ENCODE data around the gene OLIG2.

Gene OLIG2

DNA sequence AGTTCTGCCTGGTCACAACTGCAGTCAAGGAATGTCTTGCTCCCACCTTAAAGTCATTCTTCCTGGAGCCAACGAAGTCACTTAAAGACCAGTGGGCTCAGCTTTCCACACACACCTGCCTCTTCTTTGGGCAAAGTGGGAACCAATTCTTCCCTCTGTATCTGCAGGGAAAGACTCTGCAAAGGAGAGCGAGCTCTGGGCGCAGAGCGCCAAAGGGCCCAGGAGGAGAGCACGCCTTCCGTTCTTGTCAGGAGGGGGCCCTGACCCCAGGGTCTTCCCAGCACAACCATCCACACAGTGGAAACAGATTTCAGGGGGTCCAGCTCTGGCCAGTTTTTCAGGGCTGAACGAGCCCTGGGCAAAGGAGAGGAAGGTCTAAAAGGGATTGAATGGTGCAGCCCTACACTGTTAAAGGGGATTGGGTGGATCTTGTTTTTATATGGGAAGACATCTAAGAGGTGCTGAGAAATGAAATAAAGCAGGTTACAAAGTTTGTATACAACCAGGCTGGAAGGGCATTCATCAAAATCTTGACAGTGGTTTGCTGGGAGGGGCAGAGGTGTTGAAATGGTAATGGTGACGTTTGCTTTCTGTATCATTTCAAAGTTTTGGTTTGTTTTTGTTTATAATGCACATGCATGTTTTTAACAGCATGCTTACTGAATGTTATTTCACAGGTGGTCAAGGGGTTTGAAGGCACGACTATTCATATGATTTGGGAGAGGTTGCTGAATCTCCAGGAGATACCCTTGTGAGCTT is 6.8 kb upstream of the OLIG2 start:
- no peak for DNase-seq
- in situ Hi-C loops (cut with HindIII; ENCODE audit: low pct_ligation_motif_present, low pct_unique_long_range_greater_than_20kb, low sequenced_read_pairs): no loop called here

DNA sequence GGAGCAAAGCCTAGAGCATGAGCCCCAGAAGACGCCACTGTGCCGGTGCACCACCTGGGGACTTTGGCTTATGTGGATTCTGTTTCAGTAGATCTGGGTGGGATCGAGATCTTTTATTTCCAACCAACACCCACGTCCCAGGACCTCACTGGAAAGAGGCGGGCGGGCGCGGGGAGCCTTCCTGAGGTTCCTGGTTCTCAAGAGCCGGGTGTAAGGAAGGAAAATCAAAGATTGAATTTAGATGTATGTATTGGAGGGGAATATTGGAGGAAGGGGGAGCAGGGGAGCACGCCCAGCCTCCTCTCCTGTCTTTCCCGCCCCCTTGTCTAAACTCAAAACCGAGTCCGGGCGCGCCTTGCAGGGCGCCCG is 6.2 kb upstream of the OLIG2 start:
- in situ Hi-C loops (cut with HindIII; ENCODE audit: low pct_ligation_motif_present, low pct_unique_long_range_greater_than_20kb, low sequenced_read_pairs): no loop called here
- DNase-seq: no peak

DNA sequence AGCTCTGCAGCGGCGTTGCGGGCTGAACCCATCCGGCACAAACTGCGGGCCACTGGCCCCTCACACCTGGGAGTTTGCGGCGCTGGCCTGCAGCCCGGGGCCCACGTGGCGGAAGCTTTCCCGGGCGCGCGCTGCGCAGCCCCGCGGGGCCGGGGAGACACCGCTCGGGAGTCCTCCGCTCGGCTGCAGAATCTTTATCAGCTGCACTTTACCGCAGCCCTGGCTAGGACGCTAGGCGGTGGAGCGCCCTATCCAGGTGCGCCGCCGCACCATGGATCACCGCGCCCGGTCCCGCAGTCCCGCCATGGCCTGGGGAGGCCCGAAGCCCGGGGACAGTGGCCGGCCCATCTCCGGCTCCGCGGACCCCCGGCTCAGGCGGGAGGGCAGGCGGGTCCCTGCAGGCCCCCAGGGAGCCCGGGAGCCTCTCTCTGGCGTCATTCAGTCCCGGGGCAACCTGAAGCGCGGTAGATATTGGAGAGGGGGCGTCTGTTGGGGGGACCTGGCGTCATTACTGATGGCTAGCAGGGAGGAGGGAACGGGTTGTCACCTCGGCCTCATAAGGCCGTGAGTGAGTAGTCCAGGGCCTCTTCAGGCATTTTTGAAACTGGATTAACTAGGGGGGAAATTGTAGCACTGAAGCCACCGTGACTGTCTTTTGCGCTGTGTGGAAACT is 5.7 kb upstream of the OLIG2 start:
- in situ Hi-C loops (cut with HindIII; ENCODE audit: low pct_ligation_motif_present, low pct_unique_long_range_greater_than_20kb, low sequenced_read_pairs): no loop called here
- DNase-seq: no peak

DNA sequence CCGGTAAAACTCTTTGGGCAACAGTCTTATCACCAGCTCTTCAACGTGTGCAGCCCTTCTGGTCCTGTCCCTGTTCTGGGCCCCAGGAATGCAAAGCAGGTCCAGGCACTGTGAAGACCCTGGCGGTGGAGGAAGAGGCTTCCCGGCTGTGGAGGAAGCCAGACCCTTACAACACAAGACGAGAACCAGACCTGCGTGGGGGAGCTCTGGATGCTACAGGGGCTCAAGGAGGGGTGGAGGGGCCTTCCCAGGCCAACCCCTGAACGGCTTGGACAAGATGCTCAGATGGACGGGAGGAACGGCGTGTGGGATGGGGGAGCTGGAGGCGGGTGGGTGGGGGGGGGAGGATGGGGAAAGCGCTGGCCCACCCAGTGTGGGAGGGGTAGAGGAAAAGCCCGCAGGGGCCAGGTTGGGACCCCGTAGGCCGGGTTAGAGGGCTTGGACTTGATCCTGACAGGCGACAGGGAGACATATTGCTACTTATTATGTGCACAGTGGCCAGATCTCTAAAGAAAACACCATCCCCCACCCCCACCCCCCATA is 5.1 kb upstream of the OLIG2 start:
- no peak for DNase-seq
- in situ Hi-C loops (cut with HindIII; ENCODE audit: low pct_ligation_motif_present, low pct_unique_long_range_greater_than_20kb, low sequenced_read_pairs): no loop called here

DNA sequence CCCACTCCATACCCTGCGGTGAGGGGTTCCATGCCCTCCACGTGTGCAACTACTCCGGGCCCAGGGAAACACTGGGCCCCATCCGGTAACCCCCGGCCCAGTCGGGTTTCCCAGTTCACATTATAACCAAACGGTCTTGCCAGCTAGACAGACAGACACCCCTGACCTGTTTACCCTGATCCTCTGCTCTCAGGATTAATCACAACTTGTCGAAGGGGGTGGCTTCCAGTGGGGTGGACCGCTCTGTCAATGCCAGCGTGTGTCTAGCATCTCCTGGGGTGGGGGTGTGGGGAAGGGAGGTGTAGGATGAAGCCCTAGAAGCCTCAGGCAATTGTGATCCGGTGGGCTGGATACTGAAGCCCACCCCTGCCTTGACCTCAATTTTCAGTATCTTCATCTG is 4.6 kb upstream of the OLIG2 start:
- no peak for DNase-seq
- in situ Hi-C loops (cut with HindIII; ENCODE audit: low pct_ligation_motif_present, low pct_unique_long_range_greater_than_20kb, low sequenced_read_pairs): no loop called here

DNA sequence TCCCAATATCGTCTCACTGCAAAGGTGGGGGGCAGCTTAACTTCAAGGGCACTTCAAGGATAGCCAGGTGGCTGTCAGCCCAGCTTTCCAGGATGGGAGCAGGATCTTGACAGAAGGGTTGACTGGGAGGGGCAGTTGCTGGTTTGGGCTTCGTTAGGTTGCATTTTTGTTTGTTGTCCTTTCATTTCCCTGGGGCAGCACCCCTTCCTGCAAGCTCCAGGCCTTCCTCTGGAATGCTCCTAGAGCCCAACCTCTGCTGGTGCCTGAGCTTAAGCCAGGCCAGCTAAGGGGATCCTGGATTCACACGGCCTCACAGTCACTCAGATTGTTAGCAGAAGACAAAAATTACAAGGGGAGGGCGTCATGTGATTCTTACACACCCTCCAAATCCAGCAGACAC is 4.1 kb upstream of the OLIG2 start:
- no peak for DNase-seq
- in situ Hi-C loops (cut with HindIII; ENCODE audit: low pct_ligation_motif_present, low pct_unique_long_range_greater_than_20kb, low sequenced_read_pairs): no loop called here

DNA sequence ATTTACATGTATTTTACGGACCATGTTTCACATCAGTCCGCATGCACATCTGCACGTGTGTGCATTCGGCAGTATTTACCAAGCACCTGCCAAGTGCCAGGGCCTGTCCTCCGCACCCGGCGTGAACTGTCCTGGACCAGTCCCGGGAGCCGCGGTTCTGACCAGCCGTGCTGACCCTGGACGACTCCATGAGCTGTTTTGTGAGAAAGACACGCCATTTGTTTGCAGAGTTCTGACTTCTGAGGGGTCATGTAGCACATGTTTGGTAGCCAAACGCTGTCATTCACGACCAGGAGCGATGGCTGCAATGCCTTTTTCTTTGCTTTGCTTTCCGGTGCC is 3.3 kb upstream of the OLIG2 start:
- in situ Hi-C loops (cut with HindIII; ENCODE audit: low pct_ligation_motif_present, low pct_unique_long_range_greater_than_20kb, low sequenced_read_pairs): no loop called here
- no peak for DNase-seq

DNA sequence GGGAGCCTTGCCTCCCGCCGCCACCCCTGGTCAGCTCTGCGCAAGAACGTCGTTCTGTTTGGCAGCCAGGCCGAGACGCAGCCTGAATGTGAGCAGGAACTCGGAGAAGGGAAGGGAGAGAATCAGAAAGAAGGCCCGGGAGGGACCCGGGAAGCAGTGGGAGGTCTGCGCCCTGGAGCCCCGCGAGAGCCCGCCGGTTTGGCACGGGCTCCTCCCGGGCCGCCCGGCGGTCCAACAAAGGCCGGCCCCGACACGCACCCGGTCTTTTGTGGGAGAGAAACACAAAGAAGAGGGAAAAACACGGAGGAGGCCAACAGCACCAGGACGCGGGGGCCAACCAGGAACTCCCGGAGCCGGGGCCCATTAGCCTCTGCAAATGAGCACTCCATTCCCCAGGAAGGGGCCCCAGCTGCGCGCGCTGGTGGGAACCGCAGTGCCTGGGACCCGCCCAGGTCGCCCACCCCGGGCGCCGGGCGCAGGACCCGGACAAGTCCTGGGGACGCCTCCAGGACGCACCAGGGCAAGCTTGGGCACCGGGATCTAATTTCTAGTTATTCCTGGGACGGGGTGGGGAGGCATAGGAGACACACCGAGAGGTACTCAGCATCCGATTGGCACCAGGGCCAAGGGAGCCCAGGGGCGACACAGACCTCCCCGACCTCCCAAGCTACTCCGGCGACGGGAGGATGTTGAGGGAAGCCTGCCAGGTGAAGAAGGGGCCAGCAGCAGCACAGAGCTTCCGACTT is 2.7 kb upstream of the OLIG2 start:
- no peak for DNase-seq
- in situ Hi-C loops (cut with HindIII; ENCODE audit: low pct_ligation_motif_present, low pct_unique_long_range_greater_than_20kb, low sequenced_read_pairs): no loop called here

DNA sequence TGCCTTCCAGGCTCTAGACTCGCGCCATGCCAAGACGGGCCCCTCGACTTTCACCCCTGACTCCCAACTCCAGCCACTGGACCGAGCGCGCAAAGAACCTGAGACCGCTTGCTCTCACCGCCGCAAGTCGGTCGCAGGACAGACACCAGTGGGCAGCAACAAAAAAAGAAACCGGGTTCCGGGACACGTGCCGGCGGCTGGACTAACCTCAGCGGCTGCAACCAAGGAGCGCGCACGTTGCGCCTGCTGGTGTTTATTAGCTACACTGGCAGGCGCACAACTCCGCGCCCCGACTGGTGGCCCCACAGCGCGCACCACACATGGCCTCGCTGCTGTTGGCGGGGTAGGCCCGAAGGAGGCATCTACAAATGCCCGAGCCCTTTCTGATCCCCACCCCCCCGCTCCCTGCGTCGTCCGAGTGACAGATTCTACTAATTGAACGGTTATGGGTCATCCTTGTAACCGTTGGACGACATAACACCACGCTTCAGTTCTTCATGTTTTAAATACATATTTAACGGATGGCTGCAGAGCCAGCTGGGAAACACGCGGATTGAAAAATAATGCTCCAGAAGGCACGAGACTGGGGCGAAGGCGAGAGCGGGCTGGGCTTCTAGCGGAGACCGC is 2.0 kb upstream of the OLIG2 start:
- in situ Hi-C loops (cut with HindIII; ENCODE audit: low pct_ligation_motif_present, low pct_unique_long_range_greater_than_20kb, low sequenced_read_pairs): no loop called here
- no peak for DNase-seq

DNA sequence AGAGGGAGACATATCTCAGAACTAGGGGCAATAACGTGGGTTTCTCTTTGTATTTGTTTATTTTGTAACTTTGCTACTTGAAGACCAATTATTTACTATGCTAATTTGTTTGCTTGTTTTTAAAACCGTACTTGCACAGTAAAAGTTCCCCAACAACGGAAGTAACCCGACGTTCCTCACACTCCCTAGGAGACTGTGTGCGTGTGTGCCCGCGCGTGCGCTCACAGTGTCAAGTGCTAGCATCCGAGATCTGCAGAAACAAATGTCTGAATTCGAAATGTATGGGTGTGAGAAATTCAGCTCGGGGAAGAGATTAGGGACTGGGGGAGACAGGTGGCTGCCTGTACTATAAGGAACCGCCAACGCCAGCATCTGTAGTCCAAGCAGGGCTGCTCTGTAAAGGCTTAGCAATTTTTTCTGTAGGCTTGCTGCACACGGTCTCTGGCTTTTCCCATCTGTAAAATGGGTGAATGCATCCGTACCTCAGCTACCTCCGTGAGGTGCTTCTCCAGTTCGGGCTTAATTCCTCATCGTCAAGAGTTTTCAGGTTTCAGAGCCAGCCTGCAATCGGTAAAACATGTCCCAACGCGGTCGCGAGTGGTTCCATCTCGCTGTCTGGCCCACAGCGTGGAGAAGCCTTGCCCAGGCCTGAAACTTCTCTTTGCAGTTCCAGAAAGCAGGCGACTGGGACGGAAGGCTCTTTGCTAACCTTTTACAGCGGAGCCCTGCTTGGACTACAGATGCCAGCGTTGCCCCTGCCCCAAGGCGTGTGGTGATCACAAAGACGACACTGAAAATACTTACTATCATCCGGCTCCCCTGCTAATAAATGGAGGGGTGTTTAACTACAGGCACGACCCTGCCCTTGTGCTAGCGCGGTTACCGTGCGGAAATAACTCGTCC is 1.3 kb upstream of the OLIG2 start:
- no peak for DNase-seq
- in situ Hi-C loops (cut with HindIII; ENCODE audit: low pct_ligation_motif_present, low pct_unique_long_range_greater_than_20kb, low sequenced_read_pairs): no loop called here

DNA sequence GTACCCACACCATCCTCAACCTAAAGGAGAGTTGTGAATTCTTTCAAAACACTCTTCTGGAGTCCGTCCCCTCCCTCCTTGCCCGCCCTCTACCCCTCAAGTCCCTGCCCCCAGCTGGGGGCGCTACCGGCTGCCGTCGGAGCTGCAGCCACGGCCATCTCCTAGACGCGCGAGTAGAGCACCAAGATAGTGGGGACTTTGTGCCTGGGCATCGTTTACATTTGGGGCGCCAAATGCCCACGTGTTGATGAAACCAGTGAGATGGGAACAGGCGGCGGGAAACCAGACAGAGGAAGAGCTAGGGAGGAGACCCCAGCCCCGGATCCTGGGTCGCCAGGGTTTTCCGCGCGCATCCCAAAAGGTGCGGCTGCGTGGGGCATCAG is 638 bp upstream of the OLIG2 start:
- in situ Hi-C loops (cut with HindIII; ENCODE audit: low pct_ligation_motif_present, low pct_unique_long_range_greater_than_20kb, low sequenced_read_pairs): no loop called here
- no peak for DNase-seq

DNA sequence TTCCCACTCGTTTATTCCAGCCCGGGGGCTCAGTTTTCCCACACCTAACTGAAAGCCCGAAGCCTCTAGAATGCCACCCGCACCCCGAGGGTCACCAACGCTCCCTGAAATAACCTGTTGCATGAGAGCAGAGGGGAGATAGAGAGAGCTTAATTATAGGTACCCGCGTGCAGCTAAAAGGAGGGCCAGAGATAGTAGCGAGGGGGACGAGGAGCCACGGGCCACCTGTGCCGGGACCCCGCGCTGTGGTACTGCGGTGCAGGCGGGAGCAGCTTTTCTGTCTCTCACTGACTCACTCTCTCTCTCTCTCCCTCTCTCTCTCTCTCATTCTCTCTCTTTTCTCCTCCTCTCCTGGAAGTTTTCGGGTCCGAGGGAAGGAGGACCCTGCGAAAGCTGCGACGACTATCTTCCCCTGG is 716 bp downstream of the OLIG2 start:
- in situ Hi-C loops (cut with HindIII; ENCODE audit: low pct_ligation_motif_present, low pct_unique_long_range_greater_than_20kb, low sequenced_read_pairs): no loop called here
- no peak for DNase-seq

DNA sequence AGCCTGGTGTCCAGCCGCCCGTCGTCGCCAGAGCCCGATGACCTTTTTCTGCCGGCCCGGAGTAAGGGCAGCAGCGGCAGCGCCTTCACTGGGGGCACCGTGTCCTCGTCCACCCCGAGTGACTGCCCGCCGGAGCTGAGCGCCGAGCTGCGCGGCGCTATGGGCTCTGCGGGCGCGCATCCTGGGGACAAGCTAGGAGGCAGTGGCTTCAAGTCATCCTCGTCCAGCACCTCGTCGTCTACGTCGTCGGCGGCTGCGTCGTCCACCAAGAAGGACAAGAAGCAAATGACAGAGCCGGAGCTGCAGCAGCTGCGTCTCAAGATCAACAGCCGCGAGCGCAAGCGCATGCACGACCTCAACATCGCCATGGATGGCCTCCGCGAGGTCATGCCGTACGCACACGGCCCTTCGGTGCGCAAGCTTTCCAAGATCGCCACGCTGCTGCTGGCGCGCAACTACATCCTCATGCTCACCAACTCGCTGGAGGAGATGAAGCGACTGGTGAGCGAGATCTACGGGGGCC is 1.2 kb downstream of the OLIG2 start:
- no peak for DNase-seq
- in situ Hi-C loops (cut with HindIII; ENCODE audit: low pct_ligation_motif_present, low pct_unique_long_range_greater_than_20kb, low sequenced_read_pairs): no loop called here

DNA sequence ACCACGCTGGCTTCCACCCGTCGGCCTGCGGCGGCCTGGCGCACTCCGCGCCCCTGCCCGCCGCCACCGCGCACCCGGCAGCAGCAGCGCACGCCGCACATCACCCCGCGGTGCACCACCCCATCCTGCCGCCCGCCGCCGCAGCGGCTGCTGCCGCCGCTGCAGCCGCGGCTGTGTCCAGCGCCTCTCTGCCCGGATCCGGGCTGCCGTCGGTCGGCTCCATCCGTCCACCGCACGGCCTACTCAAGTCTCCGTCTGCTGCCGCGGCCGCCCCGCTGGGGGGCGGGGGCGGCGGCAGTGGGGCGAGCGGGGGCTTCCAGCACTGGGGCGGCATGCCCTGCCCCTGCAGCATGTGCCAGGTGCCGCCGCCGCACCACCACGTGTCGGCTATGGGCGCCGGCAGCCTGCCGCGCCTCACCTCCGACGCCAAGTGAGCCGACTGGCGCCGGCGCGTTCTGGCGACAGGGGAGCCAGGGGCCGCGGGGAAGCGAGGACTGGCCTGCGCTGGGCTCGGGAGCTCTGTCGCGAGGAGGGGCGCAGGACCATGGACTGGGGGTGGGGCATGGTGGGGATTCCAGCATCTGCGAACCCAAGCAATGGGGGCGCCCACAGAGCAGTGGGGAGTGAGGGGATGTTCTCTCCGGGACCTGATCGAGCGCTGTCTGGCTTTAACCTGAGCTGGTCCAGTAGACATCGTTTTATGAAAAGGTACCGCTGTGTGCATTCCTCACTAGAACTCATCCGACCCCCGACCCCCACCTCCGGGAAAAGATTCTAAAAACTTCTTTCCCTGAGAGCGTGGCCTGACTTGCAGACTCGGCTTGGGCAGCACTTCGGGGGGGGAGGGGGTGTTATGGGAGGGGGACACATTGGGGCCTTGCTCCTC is 1.9 kb downstream of the OLIG2 start:
- no peak for DNase-seq
- in situ Hi-C loops (cut with HindIII; ENCODE audit: low pct_ligation_motif_present, low pct_unique_long_range_greater_than_20kb, low sequenced_read_pairs): no loop called here

DNA sequence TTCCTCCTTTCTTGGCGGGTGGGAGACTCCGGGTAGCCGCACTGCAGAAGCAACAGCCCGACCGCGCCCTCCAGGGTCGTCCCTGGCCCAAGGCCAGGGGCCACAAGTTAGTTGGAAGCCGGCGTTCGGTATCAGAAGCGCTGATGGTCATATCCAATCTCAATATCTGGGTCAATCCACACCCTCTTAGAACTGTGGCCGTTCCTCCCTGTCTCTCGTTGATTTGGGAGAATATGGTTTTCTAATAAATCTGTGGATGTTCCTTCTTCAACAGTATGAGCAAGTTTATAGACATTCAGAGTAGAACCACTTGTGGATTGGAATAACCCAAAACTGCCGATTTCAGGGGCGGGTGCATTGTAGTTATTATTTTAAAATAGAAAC is 2.5 kb downstream of the OLIG2 start:
- no peak for DNase-seq
- in situ Hi-C loops (cut with HindIII; ENCODE audit: low pct_ligation_motif_present, low pct_unique_long_range_greater_than_20kb, low sequenced_read_pairs): no loop called here

DNA sequence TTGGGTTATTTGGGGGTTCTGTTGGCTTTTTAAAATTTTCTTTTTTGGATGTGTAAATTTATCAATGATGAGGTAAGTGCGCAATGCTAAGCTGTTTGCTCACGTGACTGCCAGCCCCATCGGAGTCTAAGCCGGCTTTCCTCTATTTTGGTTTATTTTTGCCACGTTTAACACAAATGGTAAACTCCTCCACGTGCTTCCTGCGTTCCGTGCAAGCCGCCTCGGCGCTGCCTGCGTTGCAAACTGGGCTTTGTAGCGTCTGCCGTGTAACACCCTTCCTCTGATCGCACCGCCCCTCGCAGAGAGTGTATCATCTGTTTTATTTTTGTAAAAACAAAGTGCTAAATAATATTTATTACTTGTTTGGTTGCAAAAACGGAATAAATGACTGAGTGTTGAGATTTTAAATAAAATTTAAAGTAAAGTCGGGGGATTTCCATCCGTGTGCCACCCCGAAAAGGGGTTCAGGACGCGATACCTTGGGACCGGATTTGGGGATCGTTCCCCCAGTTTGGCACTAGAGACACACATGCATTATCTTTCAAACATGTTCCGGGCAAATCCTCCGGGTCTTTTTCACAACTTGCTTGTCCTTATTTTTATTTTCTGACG is 3.1 kb downstream of the OLIG2 start:
- DNase-seq: no peak
- in situ Hi-C loops (cut with HindIII; ENCODE audit: low pct_ligation_motif_present, low pct_unique_long_range_greater_than_20kb, low sequenced_read_pairs): no loop called here

DNA sequence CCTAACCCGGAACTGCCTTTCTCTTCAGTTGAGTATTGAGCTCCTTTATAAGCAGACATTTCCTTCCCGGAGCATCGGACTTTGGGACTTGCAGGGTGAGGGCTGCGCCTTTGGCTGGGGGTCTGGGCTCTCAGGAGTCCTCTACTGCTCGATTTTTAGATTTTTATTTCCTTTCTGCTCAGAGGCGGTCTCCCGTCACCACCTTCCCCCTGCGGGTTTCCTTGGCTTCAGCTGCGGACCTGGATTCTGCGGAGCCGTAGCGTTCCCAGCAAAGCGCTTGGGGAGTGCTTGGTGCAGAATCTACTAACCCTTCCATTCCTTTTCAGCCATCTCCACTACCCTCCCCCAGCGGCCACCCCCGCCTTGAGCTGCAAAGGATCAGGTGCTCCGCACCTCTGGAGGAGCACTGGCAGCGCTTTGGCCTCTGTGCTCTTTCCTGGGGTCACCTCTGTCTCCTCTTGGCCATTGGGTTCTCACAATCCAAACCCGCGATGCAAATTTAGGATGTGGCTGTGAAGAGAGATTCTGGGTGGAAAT is 3.7 kb downstream of the OLIG2 start:
- no peak for DNase-seq
- in situ Hi-C loops (cut with HindIII; ENCODE audit: low pct_ligation_motif_present, low pct_unique_long_range_greater_than_20kb, low sequenced_read_pairs): no loop called here
